ENCODE measurements around the gene SLC1A7. TPM values are rescaled to one million over a fixed set of nuclear protein-coding genes. Genes with fewer than 3 reads are reported as not detected.

The SLC1A7 gene
- polyA plus RNA-seq, 4 donors, result 0.06 to 0.86 (median 0.16) TPM

GRCh38 chr1:53093451-53093754 lies 49.0 kb downstream of the SLC1A7 start:
- DNase-seq (ENCODE audit: low read depth in 4 of 4, low spot score in 3 of 4), result no peak

- no peak for DNase-seq (ENCODE audit: low read depth in 4 of 4, low spot score in 3 of 4)
Measured at GRCh38 chr1:53092659-53093450, 49.6 kb downstream of the SLC1A7 start.

- no peak for DNase-seq (ENCODE audit: low read depth in 4 of 4, low spot score in 3 of 4)
Measured at GRCh38 chr1:53091841-53092645, 50.4 kb downstream of the SLC1A7 start.

GRCh38 chr1:53090227-53091147 lies 52.0 kb downstream of the SLC1A7 start:
- no peak for DNase-seq (ENCODE audit: low read depth in 4 of 4, low spot score in 3 of 4)

- DNase-seq (ENCODE audit: low read depth in 4 of 4, low spot score in 3 of 4), result peak in 1 of 4 donors; percentile 8
Measured at GRCh38 chr1:53089478-53090226, 52.8 kb downstream of the SLC1A7 start.

GRCh38 chr1:53088616-53089300 lies 53.7 kb downstream of the SLC1A7 start:
- DNase-seq (ENCODE audit: low read depth in 4 of 4, low spot score in 3 of 4), result no peak

GRCh38 chr1:53087332-53088285 lies 54.8 kb downstream of the SLC1A7 start:
- DNase-seq (ENCODE audit: low read depth in 4 of 4, low spot score in 3 of 4), result no peak

- no peak for DNase-seq (ENCODE audit: low read depth in 4 of 4, low spot score in 3 of 4)
Measured at GRCh38 chr1:53086491-53087070, 55.9 kb downstream of the SLC1A7 start.

GRCh38 chr1:53085405-53085804 lies 57.0 kb downstream of the SLC1A7 start:
- no peak for DNase-seq (ENCODE audit: low read depth in 4 of 4, low spot score in 3 of 4)

GRCh38 chr1:53084589-53084971 lies 57.9 kb downstream of the SLC1A7 start:
- no peak for DNase-seq (ENCODE audit: low read depth in 4 of 4, low spot score in 3 of 4)

- no peak for DNase-seq (ENCODE audit: low read depth in 4 of 4, low spot score in 3 of 4)
Measured at GRCh38 chr1:53083636-53084588, 58.5 kb downstream of the SLC1A7 start.

- no peak for DNase-seq (ENCODE audit: low read depth in 4 of 4, low spot score in 3 of 4)
Measured at GRCh38 chr1:53082826-53083455, 59.5 kb downstream of the SLC1A7 start.

- no peak for DNase-seq (ENCODE audit: low read depth in 4 of 4, low spot score in 3 of 4)
Measured at GRCh38 chr1:53081384-53082066, 60.9 kb downstream of the SLC1A7 start.

GRCh38 chr1:53080769-53081168 lies 61.7 kb downstream of the SLC1A7 start:
- DNase-seq (ENCODE audit: low read depth in 4 of 4, low spot score in 3 of 4), result no peak

- DNase-seq (ENCODE audit: low read depth in 4 of 4, low spot score in 3 of 4), result no peak
Measured at GRCh38 chr1:53080041-53080440, 62.4 kb downstream of the SLC1A7 start.

GRCh38 chr1:53079251-53079650 lies 63.2 kb downstream of the SLC1A7 start:
- no peak for DNase-seq (ENCODE audit: low read depth in 4 of 4, low spot score in 3 of 4)
